HEK293T (cell line): Measurements from ENCODE around the gene KCNJ10.

Experiments used
- CTCF ChIA-PET: fragments of 350-600 bp; formaldehyde crosslinking; extraction: SDS; loops from one replicate; lab custom pipeline; 2021; ENCODE audit warnings: antibody characterized with exemption, inconsistent platforms; lab: Yijun Ruan, JAX
- POLR2A ChIA-PET: fragments of 350-600 bp; formaldehyde crosslinking; extraction: SDS; loops from one replicate; lab custom pipeline; 2020; ENCODE audit warnings: antibody characterized with exemption, inconsistent platforms; lab: Yijun Ruan, JAX
- DNase-seq: peaks from one replicate; pipeline ENCODE4 v3.0.0; 2012; ENCODE audit warnings: mixed read lengths; ENCODE audit errors: extremely low spot score
- ARNT ChIP-seq: fragments of 450-650 bp; IDR thresholded peaks from 2 replicates; pipeline ENCODE4 v1.6.1; 2017; ENCODE audit warnings: mild to moderate bottlenecking
- BHLHE40 ChIP-seq: fragments of 450-650 bp; IDR thresholded peaks from 2 replicates; pipeline ENCODE4 v1.6.1; 2016; ENCODE audit warnings: mild to moderate bottlenecking, moderate library complexity, borderline replicate concordance
- CTBP1 ChIP-seq: fragments of 450-650 bp; IDR thresholded peaks from 2 replicates; pipeline ENCODE4 v1.6.1; 2016; ENCODE audit warnings: borderline replicate concordance
- ELF4 ChIP-seq: fragments of 450-650 bp; IDR thresholded peaks from 2 replicates; pipeline ENCODE4 v1.6.1; 2017; ENCODE audit warnings: antibody characterized with exemption
- FOXA1 ChIP-seq: fragments of 450-650 bp; IDR thresholded peaks from 2 replicates; pipeline ENCODE4 v1.6.1; 2016; ENCODE audit warnings: mild to moderate bottlenecking
- FOXK2 ChIP-seq: fragments of 450-650 bp; IDR thresholded peaks from 2 replicates; pipeline ENCODE4 v1.6.1; 2016; ENCODE audit warnings: mild to moderate bottlenecking
- FOXM1 ChIP-seq: fragments of 450-650 bp; IDR thresholded peaks from 2 replicates; pipeline ENCODE4 v1.6.1; 2017; ENCODE audit warnings: mild to moderate bottlenecking, borderline replicate concordance
- HDGF ChIP-seq: fragments of 450-650 bp; IDR thresholded peaks from 2 replicates; pipeline ENCODE4 v1.6.1; 2017; ENCODE audit warnings: antibody characterized with exemption, borderline replicate concordance
- L3MBTL2 ChIP-seq: fragments of 450-650 bp; conservative IDR thresholded peaks from 2 replicates; pipeline ENCODE4 v1.6.1; 2016; ENCODE audit warnings: mild to moderate bottlenecking
- LEF1 ChIP-seq: fragments of 450-650 bp; IDR thresholded peaks from 2 replicates; pipeline ENCODE4 v1.6.1; 2017; ENCODE audit warnings: mild to moderate bottlenecking, borderline replicate concordance
- NFRKB ChIP-seq: fragments of 450-650 bp; IDR thresholded peaks from 2 replicates; pipeline ENCODE4 v1.6.1; 2016; ENCODE audit warnings: mild to moderate bottlenecking, moderate library complexity
- SP1 ChIP-seq: fragments of 450-650 bp; IDR thresholded peaks from 2 replicates; pipeline ENCODE4 v1.6.1; 2017
- SUZ12 ChIP-seq: fragments of 450-650 bp; IDR thresholded peaks from 2 replicates; pipeline ENCODE4 v1.6.1; 2016; ENCODE audit warnings: mild to moderate bottlenecking
- TARDBP ChIP-seq: fragments of 450-650 bp; IDR thresholded peaks from 2 replicates; pipeline ENCODE4 v1.6.1; 2016
- ZNF384 ChIP-seq: fragments of 450-650 bp; IDR thresholded peaks from 2 replicates; pipeline ENCODE4 v1.6.1; 2016

KCNJ10 gene

DNA sequence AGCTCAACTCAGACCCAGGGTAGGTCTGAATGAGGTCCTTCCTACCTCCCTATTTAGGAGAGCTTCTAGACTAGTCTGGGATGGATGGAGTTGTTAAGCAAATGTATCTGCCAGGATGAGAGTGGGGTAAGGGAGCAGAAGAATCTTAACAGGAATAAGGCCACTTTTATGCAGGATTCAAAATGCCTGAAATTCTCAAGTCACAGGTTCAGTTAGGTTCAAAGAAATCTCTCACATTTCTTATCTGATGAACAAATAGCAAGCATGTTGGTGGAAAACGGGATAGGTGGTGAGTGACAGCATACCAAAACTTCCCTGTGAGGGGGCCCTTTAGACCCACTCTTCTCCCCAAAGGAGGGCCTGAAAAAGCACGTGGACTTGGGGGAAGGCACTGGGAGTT, 118.9 kb downstream of the KCNJ10 start:
- ChIA-PET CTCF (no interaction called here), POLR2A (interaction anchor here (0.7 kb wide), 1 partner anchor 129 kb away, joined by 3 read pairs; no protein-coding TSS in a partner anchor)
- DNase-seq: no peak
- TF ChIP-seq ELF4 (no peak), SP1 (no peak), CTBP1 (no peak), L3MBTL2 (no peak), FOXK2 (no peak), FOXA1 (no peak), ZNF384 (no peak), FOXM1 (no peak), SUZ12 (no peak), LEF1 (no peak), NFRKB (no peak)

GRCh38 chr1:159949981-159950381, 120.0 kb downstream of the KCNJ10 start:
- DNase-seq: no peak
- ChIA-PET POLR2A (no interaction called here), CTCF (no interaction called here)
- TF ChIP-seq LEF1 (no peak), BHLHE40 (no peak), FOXK2 (no peak), ARNT (no peak)

- no peak for TF ChIP-seq ELF4
- TF ChIP-seq ZNF384: no peak
- TF ChIP-seq FOXA1: no peak
- TF ChIP-seq TARDBP: no peak
- TF ChIP-seq ARNT: no peak
- TF ChIP-seq LEF1: no peak
- TF ChIP-seq L3MBTL2: no peak
- no peak for TF ChIP-seq HDGF
- no peak for DNase-seq
- ChIA-PET POLR2A (no interaction called here), CTCF (no interaction called here)
Measured at GRCh38 chr1:159949123-159949522, 120.8 kb downstream of the KCNJ10 start.
